ENCODE data around the gene DNAH7. TPM values are rescaled to one million over a fixed set of nuclear protein-coding genes. Genes with fewer than 3 reads are reported as not detected.

DNAH7 gene
- 9.2 TPM for total RNA-seq
- long read RNA-seq, partial matches to known transcripts, result 2 of 4 reads
- long read RNA-seq, other reads (novel, unspliced or antisense), result 2 of 4 reads

- Histone ChIP-seq H3K27me3 (ENCODE audit: low read depth) (no peaks in the 10 kb centered on the region), H3K4me3 (peak within 1 kb of the TSS; percentile 76), H3K4me1 (no peaks in the 10 kb centered on the region), H3K36me3 (no peaks in the 10 kb centered on the region), H3K27ac (peak within 1 kb of the TSS; percentile 85), H3K9me3 (no peaks in the 10 kb centered on the region)
- peak; percentile 96 for DNase-seq
- TF ChIP-seq CTCF (IDR thresholded peaks at IDR 0.05), result peak; percentile 78
- intact Hi-C loops (cut with DNase I), result no loop called here
- ATAC-seq, result peak; percentile 96 to 98
These were observed at the start of gene DNAH7 for GRCh38 chr2:196068271-196069209. DNAH7 (minus strand) TSS chr2:196068837; CDS start chr2:196068711, 126 bp downstream.

DNA sequence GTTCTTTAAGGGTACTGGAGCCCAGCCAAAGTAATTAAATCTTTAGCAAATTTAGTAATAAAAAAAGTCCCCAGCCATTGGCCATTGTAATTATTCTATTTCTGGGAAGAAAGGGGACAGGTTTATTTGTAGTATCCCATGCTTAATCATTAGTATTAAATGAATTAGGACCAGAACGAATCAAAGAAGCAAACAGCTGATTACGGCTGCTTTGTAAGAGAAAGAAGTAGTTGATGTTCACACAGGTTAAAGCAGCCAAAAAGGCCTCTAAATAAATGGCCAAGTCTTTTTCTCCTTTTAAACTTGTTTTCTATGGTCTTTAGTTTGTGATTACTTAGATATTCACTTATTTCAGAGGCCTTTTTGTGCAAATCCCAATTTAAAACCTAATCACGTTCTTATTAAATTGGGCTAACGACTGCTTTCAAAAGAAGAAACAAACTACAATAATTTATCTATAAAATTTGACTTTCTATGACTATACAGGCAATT, 48.6 kb upstream of the DNAH7 start:
- Histone ChIP-seq H3K9me3 (no peaks in the 10 kb centered on the region), H3K4me3 (no peak overlapping the region), H3K4me1 (peaks cover 14% of the 10 kb centered on the region), H3K27me3 (ENCODE audit: low read depth) (no peaks in the 10 kb centered on the region), H3K27ac (no peak overlapping the region), H3K36me3 (no peaks in the 10 kb centered on the region)
- no peak for TF ChIP-seq CTCF (IDR thresholded peaks at IDR 0.05)
- DNase-seq, result no peak
- intact Hi-C loops (cut with DNase I), result no loop called here
- ATAC-seq, result no peak

- DNase-seq (no peak), ATAC-seq (no peak)
- no peaks in the 10 kb centered on the region for H3K27me3 ChIP-seq (ENCODE audit: low read depth)
- TF ChIP-seq CTCF (IDR thresholded peaks at IDR 0.05), result no peak
- no peak overlapping the region for H3K4me3 ChIP-seq
- no peaks in the 10 kb centered on the region for H3K9me3 ChIP-seq
- H3K36me3 ChIP-seq, result no peaks in the 10 kb centered on the region
- H3K4me1 ChIP-seq, result peaks cover 14% of the 10 kb centered on the region
- intact Hi-C loops (cut with DNase I), result no loop called here
- H3K27ac ChIP-seq, result peak overlapping the region; percentile 4
These were observed 44.7 kb upstream of the DNAH7 start for GRCh38 chr2:196113061-196113974.

- intact Hi-C loops (cut with DNase I), result no loop called here
These were observed 43.9 kb upstream of the DNAH7 start for GRCh38 chr2:196112418-196113034.

More at GRCh38 chr2:196112418-196113034, 43.9 kb upstream of the DNAH7 start:
- TF ChIP-seq CTCF (IDR thresholded peaks at IDR 0.05), result no peak
- Histone ChIP-seq H3K4me3 (no peak overlapping the region), H3K4me1 (peaks cover 14% of the 10 kb centered on the region), H3K36me3 (no peaks in the 10 kb centered on the region), H3K27me3 (ENCODE audit: low read depth) (no peaks in the 10 kb centered on the region), H3K9me3 (no peaks in the 10 kb centered on the region), H3K27ac (no peak overlapping the region)
- ATAC-seq, result no peak
- no peak for DNase-seq
